ENCODE results near the gene HEBP1. TPM values are rescaled to one million over a fixed set of nuclear protein-coding genes. Genes with fewer than 3 reads are reported as not detected.

The HEBP1 gene
- total and polyA plus RNA-seq, 7 donors: 32.1 to 85.8 (median 44.9) TPM

DNA sequence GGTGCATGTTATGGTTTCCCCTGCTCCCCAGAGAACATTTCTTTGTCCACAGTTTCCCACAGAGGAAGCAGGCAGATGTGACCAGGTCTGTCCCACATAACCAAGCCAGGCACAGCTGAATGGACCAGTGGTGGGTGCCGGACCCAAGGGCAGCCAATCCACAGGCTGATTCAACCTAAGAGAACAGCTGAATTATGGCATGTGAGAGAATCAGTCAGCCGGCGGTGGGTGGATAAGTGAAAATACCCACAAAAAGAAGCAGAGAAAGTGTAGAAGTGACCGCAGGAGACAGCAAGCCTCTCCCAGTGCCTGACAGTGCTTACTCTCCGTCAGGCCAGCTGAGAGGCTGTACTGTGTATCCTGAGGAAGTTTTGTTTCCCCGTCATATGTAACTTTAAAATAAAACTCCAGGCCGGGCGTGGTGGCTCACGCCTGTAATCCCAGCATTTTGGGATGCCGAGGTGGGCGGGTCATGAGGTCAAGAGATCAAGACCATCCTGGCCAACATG, 63.0 kb downstream of the HEBP1 start:
- no peak for TF ChIP-seq POLR2AphosphoS5 (IDR thresholded peaks at IDR 0.05)
- no peak for TF ChIP-seq POLR2A (IDR thresholded peaks at IDR 0.05)
- TF ChIP-seq EP300 (IDR thresholded peaks at IDR 0.05): no peak
- TF ChIP-seq, protein P1, sequence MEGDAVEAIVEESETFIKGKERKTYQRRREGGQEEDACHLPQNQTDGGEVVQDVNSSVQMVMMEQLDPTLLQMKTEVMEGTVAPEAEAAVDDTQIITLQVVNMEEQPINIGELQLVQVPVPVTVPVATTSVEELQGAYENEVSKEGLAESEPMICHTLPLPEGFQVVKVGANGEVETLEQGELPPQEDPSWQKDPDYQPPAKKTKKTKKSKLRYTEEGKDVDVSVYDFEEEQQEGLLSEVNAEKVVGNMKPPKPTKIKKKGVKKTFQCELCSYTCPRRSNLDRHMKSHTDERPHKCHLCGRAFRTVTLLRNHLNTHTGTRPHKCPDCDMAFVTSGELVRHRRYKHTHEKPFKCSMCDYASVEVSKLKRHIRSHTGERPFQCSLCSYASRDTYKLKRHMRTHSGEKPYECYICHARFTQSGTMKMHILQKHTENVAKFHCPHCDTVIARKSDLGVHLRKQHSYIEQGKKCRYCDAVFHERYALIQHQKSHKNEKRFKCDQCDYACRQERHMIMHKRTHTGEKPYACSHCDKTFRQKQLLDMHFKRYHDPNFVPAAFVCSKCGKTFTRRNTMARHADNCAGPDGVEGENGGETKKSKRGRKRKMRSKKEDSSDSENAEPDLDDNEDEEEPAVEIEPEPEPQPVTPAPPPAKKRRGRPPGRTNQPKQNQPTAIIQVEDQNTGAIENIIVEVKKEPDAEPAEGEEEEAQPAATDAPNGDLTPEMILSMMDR (IDR thresholded peaks at IDR 0.05): no peak
- no peaks in the 10 kb centered on the region for H3K4me1 ChIP-seq
- intact Hi-C loops (cut with DNase I): no loop called here
- no peaks in the 10 kb centered on the region for H3K36me3 ChIP-seq
- H3K9me3 ChIP-seq: no peaks in the 10 kb centered on the region
- no peak overlapping the region for H3K4me3 ChIP-seq
- no peak for DNase-seq
- 91% methylated on average over 11 of the region's 11 CpGs for WGBS, 2 donors
- H3K27ac ChIP-seq: no peak overlapping the region
- no peaks in the 10 kb centered on the region for H3K27me3 ChIP-seq

GRCh38 chr12:12934556-12934955, 65.5 kb downstream of the HEBP1 start:
- no peaks in the 10 kb centered on the region for H3K9me3 ChIP-seq
- TF ChIP-seq, protein P1 (IDR thresholded peaks at IDR 0.05): no peak
- TF ChIP-seq POLR2A (IDR thresholded peaks at IDR 0.05) (no peak), POLR2AphosphoS5 (IDR thresholded peaks at IDR 0.05) (no peak), EP300 (IDR thresholded peaks at IDR 0.05) (no peak)
- H3K27ac ChIP-seq: no peak overlapping the region
- 70 to 71% methylated on average over 8 of the region's 8 CpGs for WGBS, 2 donors
- H3K27me3 ChIP-seq: no peaks in the 10 kb centered on the region
- no peak for DNase-seq
- H3K4me1 ChIP-seq: no peaks in the 10 kb centered on the region
- no peak overlapping the region for H3K4me3 ChIP-seq
- no peaks in the 10 kb centered on the region for H3K36me3 ChIP-seq
- intact Hi-C loops (cut with DNase I): no loop called here

DNA sequence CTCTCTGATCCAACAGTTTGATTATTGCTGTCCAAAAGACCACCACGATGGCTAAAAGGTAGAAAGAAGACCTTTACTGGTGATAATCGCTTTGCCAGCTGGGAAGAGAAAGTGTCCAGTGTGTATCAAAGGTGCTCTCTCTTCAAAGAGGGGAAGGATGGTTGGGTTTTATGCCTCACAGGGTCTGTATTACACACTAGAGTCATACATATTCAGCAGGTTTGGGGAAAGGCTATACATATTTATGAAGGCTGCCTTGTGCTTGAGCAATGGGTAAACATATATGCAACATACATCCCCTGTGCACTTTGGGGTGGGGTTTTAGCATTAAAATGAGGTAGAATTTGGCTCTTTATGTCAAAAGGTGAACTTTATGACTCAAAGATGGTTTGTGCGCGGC, 66.3 kb downstream of the HEBP1 start:
- no peak for TF ChIP-seq POLR2AphosphoS5 (IDR thresholded peaks at IDR 0.05)
- TF ChIP-seq EP300 (IDR thresholded peaks at IDR 0.05): no peak
- TF ChIP-seq, protein P1 (IDR thresholded peaks at IDR 0.05): no peak
- H3K27ac ChIP-seq: no peak overlapping the region
- 91 to 93% methylated on average over 4 of the region's 4 CpGs for WGBS, 2 donors
- no peaks in the 10 kb centered on the region for H3K9me3 ChIP-seq
- H3K36me3 ChIP-seq: no peaks in the 10 kb centered on the region
- H3K27me3 ChIP-seq: no peaks in the 10 kb centered on the region
- H3K4me1 ChIP-seq: no peaks in the 10 kb centered on the region
- H3K4me3 ChIP-seq: no peak overlapping the region
- intact Hi-C loops (cut with DNase I): no loop called here
- DNase-seq: no peak

GRCh38 chr12:12930633-12931219, 69.3 kb downstream of the HEBP1 start:
- H3K36me3 ChIP-seq: no peaks in the 10 kb centered on the region
- TF ChIP-seq EP300 (IDR thresholded peaks at IDR 0.05) (no peak), POLR2A (IDR thresholded peaks at IDR 0.05) (no peak), POLR2AphosphoS5 (IDR thresholded peaks at IDR 0.05) (no peak)
- TF ChIP-seq, protein P1 (IDR thresholded peaks at IDR 0.05): no peak
- no peak for DNase-seq
- intact Hi-C loops (cut with DNase I): no loop called here
- no peaks in the 10 kb centered on the region for H3K4me1 ChIP-seq
- H3K27me3 ChIP-seq: no peaks in the 10 kb centered on the region
- no peak overlapping the region for H3K4me3 ChIP-seq
- 90 to 92% methylated on average over 2 of the region's 2 CpGs for WGBS, 2 donors
- no peaks in the 10 kb centered on the region for H3K9me3 ChIP-seq
- H3K27ac ChIP-seq: no peak overlapping the region

GRCh38 chr12:12929696-12930095, 70.4 kb downstream of the HEBP1 start:
- TF ChIP-seq POLR2A (IDR thresholded peaks at IDR 0.05) (no peak), POLR2AphosphoS5 (IDR thresholded peaks at IDR 0.05) (no peak), EP300 (IDR thresholded peaks at IDR 0.05) (no peak)
- TF ChIP-seq, protein P1 (IDR thresholded peaks at IDR 0.05): no peak
- 93 to 94% methylated on average over 6 of the region's 6 CpGs for WGBS, 2 donors
- Histone ChIP-seq H3K36me3 (no peaks in the 10 kb centered on the region), H3K27me3 (no peaks in the 10 kb centered on the region), H3K27ac (no peak overlapping the region), H3K4me1 (no peaks in the 10 kb centered on the region), H3K9me3 (no peaks in the 10 kb centered on the region), H3K4me3 (no peak overlapping the region)
- no peak for DNase-seq
- intact Hi-C loops (cut with DNase I): no loop called here

Measured in sigmoid colon (tissue), 7 donors.